Neural progenitor cell (in vitro differentiated cells): ENCODE results near the gene HADH. TPM values are rescaled to one million over a fixed set of nuclear protein-coding genes. Genes with fewer than 3 reads are reported as not detected.

ENCODE experiments used
- DNase-seq: peaks from one replicate; pipeline ENCODE4 v3.0.0-alpha.2; 2016; ENCODE audit warnings: low spot score
- H2AFZ ChIP-seq: fragments of 200-600 bp; sonication (generic); replicated peaks from 2 replicates; pipeline ENCODE4 v1.6.1; 2016; ENCODE audit warnings: antibody characterized with exemption
- H3F3A ChIP-seq: fragments of 200-600 bp; sonication (generic); 2 replicates; pipeline ENCODE4 v1.6.1; 2016; ENCODE audit warnings: antibody characterized with exemption, low read depth
- H3K27ac ChIP-seq: fragments of 200-600 bp; sonication (generic); 2 replicates; pipeline ENCODE4 v1.5.1; 2016; ENCODE audit warnings: mild to moderate bottlenecking
- H3K27me3 ChIP-seq: fragments of 200-600 bp; sonication (generic); 2 replicates; pipeline ENCODE4 v1.6.1; 2016; ENCODE audit warnings: mild to moderate bottlenecking, moderate library complexity
- H3K36me3 ChIP-seq: fragments of 200-600 bp; sonication (generic); 2 replicates; pipeline ENCODE4 v1.5.1; 2016
- H3K4me1 ChIP-seq: fragments of 200-600 bp; sonication (generic); 2 replicates; pipeline ENCODE4 v1.6.1; 2016; ENCODE audit warnings: mixed run types
- H3K4me2 ChIP-seq: fragments of 200-600 bp; sonication (generic); 2 replicates; pipeline ENCODE4 v1.6.1; 2016
- H3K4me3 ChIP-seq: fragments of 200-600 bp; sonication (generic); 2 replicates; pipeline ENCODE4 v1.5.1; 2016
- H3K79me2 ChIP-seq: fragments of 200-600 bp; sonication (generic); 2 replicates; pipeline ENCODE4 v1.6.1; 2016; ENCODE audit warnings: low read depth
- H3K9ac ChIP-seq: fragments of 200-600 bp; sonication (generic); 2 replicates; pipeline ENCODE4 v1.6.1; 2016
- H3K9me3 ChIP-seq: fragments of 200-600 bp; sonication (generic); 2 replicates; pipeline ENCODE4 v1.5.1; 2016; ENCODE audit warnings: low read depth
- H4K20me1 ChIP-seq: fragments of 200-600 bp; sonication (generic); 2 replicates; pipeline ENCODE4 v1.6.1; 2016; ENCODE audit warnings: low read depth
- H3K27ac Mint-ChIP-seq: 3 replicates; pipeline ENCODE4 v1.8.0; 2021; ENCODE audit warnings: mixed read lengths
- H3K27me3 Mint-ChIP-seq: 2 replicates; pipeline ENCODE4 v1.8.0; 2022; ENCODE audit warnings: low read depth, mild to moderate bottlenecking, inconsistent platforms, moderate library complexity, mixed read lengths; ENCODE audit not compliant: insufficient read depth
- H3K36me3 Mint-ChIP-seq: 3 replicates; pipeline ENCODE4 v1.8.0; 2021; ENCODE audit warnings: mixed read lengths
- H3K4me1 Mint-ChIP-seq: 3 replicates; pipeline ENCODE4 v1.8.0; 2021; ENCODE audit warnings: mixed read lengths
- H3K4me3 Mint-ChIP-seq: 3 replicates; pipeline ENCODE4 v1.8.0; 2021; ENCODE audit warnings: mild to moderate bottlenecking, moderate library complexity, mixed read lengths
- H3K9me3 Mint-ChIP-seq: 3 replicates; pipeline ENCODE4 v1.8.0; 2020; ENCODE audit warnings: mixed read lengths
- EZH2 ChIP-seq: fragments of 200-600 bp; sonication (generic); IDR thresholded peaks from 2 replicates; pipeline ENCODE4 v1.6.1; 2017; ENCODE audit warnings: antibody characterized with exemption, mild to moderate bottlenecking, moderate library complexity
- EZH2phosphoT487 ChIP-seq: fragments of 200-600 bp; sonication (generic); IDR thresholded peaks from 2 replicates; pipeline ENCODE4 v1.6.1; 2017; ENCODE audit warnings: antibody characterized with exemption
- total RNA-seq: library from RNA; depleted of rRNA; stranded (reverse); fragments of >200 nt; gene quantifications from 2 replicates; pipeline ENCODE4 v1.2.3, GENCODE V29; 2015; ENCODE audit warnings: low replicate concordance
- TF ChIP-seq, protein P1 (sequence below): fragments of 200-600 bp; sonication (generic); IDR thresholded peaks from 2 replicates; pipeline ENCODE4 v1.5.1; 2017; ENCODE audit warnings: antibody characterized with exemption, mild to moderate bottlenecking

HADH gene
- total RNA-seq, 1 donor from 2014 or later = 49.9 TPM

DNA sequence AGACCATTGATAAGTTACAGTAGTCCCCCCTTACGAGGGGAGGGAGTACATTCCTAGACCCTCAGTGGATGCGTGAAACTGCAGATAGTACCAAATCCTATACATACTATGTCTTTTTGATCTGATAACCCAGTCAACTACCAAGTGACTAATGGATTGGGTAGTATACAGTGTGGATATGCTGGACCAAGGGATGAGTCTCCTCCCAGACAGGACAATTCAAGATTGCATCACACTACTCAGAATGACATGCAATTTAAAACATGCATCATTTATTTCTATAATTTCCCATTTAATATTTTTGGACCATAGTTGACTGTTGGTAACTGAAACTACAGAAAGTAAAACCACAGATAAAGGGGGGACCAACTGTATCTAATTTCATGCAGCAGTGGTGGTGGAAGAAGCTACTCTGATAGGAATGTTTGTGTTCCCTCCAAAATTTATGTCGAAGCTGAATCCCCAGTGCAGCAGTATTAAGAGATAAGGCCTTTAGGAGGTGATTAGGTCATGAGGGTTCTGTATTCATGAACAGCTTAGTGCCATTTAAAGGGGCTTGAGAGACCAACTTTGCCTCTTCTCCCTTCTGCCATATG lies 11.9 kb downstream of the HADH start:
- H3K36me3 ChIP-seq = no peaks in the 10 kb centered on the region
- H3K27ac ChIP-seq = no peak overlapping the region
- H3K4me3 ChIP-seq = no peak overlapping the region
- no peaks in the 10 kb centered on the region for H4K20me1 ChIP-seq
- H3K27ac Mint-ChIP-seq = no peak overlapping the region
- no peaks in the 10 kb centered on the region for H3K27me3 ChIP-seq
- no peaks in the 10 kb centered on the region for H3F3A ChIP-seq
- peaks cover 3% of the 10 kb centered on the region for H3K9me3 ChIP-seq
- peaks cover 16% of the 10 kb centered on the region for H3K9me3 Mint-ChIP-seq
- no peak for DNase-seq
- no peak overlapping the region for H2AFZ ChIP-seq
- no peak overlapping the region for H3K4me2 ChIP-seq
- TF ChIP-seq, protein P1, sequence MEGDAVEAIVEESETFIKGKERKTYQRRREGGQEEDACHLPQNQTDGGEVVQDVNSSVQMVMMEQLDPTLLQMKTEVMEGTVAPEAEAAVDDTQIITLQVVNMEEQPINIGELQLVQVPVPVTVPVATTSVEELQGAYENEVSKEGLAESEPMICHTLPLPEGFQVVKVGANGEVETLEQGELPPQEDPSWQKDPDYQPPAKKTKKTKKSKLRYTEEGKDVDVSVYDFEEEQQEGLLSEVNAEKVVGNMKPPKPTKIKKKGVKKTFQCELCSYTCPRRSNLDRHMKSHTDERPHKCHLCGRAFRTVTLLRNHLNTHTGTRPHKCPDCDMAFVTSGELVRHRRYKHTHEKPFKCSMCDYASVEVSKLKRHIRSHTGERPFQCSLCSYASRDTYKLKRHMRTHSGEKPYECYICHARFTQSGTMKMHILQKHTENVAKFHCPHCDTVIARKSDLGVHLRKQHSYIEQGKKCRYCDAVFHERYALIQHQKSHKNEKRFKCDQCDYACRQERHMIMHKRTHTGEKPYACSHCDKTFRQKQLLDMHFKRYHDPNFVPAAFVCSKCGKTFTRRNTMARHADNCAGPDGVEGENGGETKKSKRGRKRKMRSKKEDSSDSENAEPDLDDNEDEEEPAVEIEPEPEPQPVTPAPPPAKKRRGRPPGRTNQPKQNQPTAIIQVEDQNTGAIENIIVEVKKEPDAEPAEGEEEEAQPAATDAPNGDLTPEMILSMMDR = no peak
- TF ChIP-seq EZH2phosphoT487 (no peak), EZH2 (no peak)
- no peak overlapping the region for H3K4me3 Mint-ChIP-seq
- no peak overlapping the region for H3K9ac ChIP-seq
- H3K79me2 ChIP-seq = peaks cover 6% of the 10 kb centered on the region
- peaks cover 73% of the 10 kb centered on the region for H3K36me3 Mint-ChIP-seq
- peaks cover 3% of the 10 kb centered on the region for H3K27me3 Mint-ChIP-seq
- H3K4me1 Mint-ChIP-seq = peaks cover 10% of the 10 kb centered on the region
- no peaks in the 10 kb centered on the region for H3K4me1 ChIP-seq

DNA sequence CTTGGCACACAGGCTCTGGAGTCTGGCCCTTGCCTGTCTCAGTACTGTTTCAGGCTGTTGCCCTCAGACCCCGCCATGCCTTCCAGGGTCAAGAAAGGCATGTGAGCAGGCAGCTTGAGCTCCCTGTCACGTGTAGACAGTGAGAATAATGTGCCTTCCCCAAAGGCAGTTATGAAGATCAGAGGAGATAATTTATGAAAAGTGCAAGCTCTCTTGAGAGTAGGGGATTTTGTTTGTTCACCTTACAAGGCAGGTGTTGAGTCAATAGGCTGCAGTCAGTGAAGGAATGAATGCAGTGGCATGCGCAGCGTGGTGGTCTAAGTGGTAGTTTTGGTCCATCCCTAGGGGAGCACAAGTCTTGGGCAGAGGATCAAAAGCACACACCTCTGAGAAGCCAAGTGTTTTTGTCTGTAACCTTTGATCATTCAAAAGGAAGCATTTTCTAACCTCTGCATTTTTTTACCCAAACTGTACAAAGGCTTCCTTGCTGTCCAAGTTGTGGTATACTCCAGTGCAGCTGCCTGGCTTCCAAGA lies 14.4 kb downstream of the HADH start:
- no peak overlapping the region for H3K27ac ChIP-seq
- H3K4me2 ChIP-seq = no peak overlapping the region
- no peaks in the 10 kb centered on the region for H3K36me3 ChIP-seq
- Mint-ChIP-seq H3K27me3 (peaks cover 3% of the 10 kb centered on the region), H3K36me3 (peaks cover 61% of the 10 kb centered on the region), H3K4me3 (no peak overlapping the region), H3K9me3 (peaks cover 16% of the 10 kb centered on the region), H3K4me1 (peaks cover 10% of the 10 kb centered on the region), H3K27ac (peak overlapping the region; percentile 21)
- H2AFZ ChIP-seq = no peak overlapping the region
- no peaks in the 10 kb centered on the region for H4K20me1 ChIP-seq
- peaks cover 20% of the 10 kb centered on the region for H3K79me2 ChIP-seq
- no peak overlapping the region for H3K4me3 ChIP-seq
- H3F3A ChIP-seq = no peaks in the 10 kb centered on the region
- DNase-seq = no peak
- peaks cover 3% of the 10 kb centered on the region for H3K9me3 ChIP-seq
- no peak overlapping the region for H3K9ac ChIP-seq
- no peaks in the 10 kb centered on the region for H3K27me3 ChIP-seq
- TF ChIP-seq EZH2 = no peak
- no peaks in the 10 kb centered on the region for H3K4me1 ChIP-seq

DNA sequence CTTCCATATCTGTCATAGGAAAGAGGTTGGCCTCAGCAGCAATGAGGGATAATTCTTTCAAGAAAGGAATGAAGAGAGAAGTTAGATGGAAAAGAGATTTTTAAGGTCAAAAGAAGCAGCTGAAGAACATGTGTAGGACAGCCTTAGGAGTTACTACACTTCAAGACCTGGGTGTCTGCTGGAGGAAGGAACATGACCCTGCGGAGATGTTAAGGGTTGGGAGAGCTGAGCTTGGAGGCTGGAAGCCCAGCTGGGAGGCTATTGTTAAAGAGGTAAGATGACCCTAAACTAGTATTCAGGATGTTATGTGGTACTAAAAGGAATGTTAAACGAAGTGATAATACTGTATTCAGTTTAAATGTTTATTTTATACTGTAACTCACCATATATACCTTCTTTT lies 15.0 kb downstream of the HADH start:
- Histone ChIP-seq H3K4me1 (no peaks in the 10 kb centered on the region), H4K20me1 (no peaks in the 10 kb centered on the region), H2AFZ (no peak overlapping the region), H3K9ac (no peak overlapping the region), H3K4me3 (no peak overlapping the region), H3K27me3 (no peaks in the 10 kb centered on the region), H3K36me3 (no peaks in the 10 kb centered on the region), H3F3A (no peaks in the 10 kb centered on the region), H3K79me2 (peaks cover 20% of the 10 kb centered on the region), H3K27ac (no peak overlapping the region), H3K9me3 (peaks cover 6% of the 10 kb centered on the region), H3K4me2 (no peak overlapping the region)
- no peak overlapping the region for H3K27ac Mint-ChIP-seq
- peaks cover 3% of the 10 kb centered on the region for H3K27me3 Mint-ChIP-seq
- H3K4me3 Mint-ChIP-seq = no peak overlapping the region
- peaks cover 10% of the 10 kb centered on the region for H3K4me1 Mint-ChIP-seq
- DNase-seq = no peak
- H3K36me3 Mint-ChIP-seq = peaks cover 58% of the 10 kb centered on the region
- TF ChIP-seq EZH2phosphoT487 (no peak), EZH2 (no peak)
- TF ChIP-seq, protein P1 = no peak
- peaks cover 16% of the 10 kb centered on the region for H3K9me3 Mint-ChIP-seq

DNA sequence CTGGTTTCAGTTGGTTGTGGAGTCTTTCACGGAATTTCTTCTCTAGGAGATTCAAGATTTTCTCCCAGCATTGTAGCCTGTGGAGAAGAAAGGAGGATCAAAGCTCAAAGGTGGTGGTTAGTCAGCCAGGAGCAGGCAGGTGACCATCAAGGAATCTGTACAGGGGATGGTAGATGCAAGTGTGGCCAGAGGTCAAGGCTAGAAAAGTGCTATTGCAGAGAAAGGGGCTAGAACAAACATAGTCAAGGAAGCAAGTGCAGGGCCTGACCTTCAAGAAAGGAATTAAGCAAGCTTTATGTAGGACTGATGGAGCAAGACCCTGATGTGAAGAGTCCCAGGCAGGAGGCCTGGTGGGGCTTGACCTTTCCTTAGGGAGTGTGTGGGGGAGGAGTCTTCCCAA lies 16.1 kb downstream of the HADH start:
- no peak overlapping the region for H2AFZ ChIP-seq
- no peaks in the 10 kb centered on the region for H4K20me1 ChIP-seq
- H3K9ac ChIP-seq = no peak overlapping the region
- Mint-ChIP-seq H3K27ac (no peak overlapping the region), H3K9me3 (peaks cover 16% of the 10 kb centered on the region), H3K4me1 (peaks cover 10% of the 10 kb centered on the region), H3K27me3 (peaks cover 3% of the 10 kb centered on the region), H3K4me3 (no peak overlapping the region), H3K36me3 (peaks cover 52% of the 10 kb centered on the region)
- H3K36me3 ChIP-seq = peaks cover 9% of the 10 kb centered on the region
- DNase-seq = no peak
- H3K27me3 ChIP-seq = no peaks in the 10 kb centered on the region
- no peak for TF ChIP-seq EZH2phosphoT487
- H3K4me3 ChIP-seq = no peak overlapping the region
- H3K27ac ChIP-seq = no peak overlapping the region
- H3K4me2 ChIP-seq = no peak overlapping the region
- H3F3A ChIP-seq = no peaks in the 10 kb centered on the region
- peaks cover 6% of the 10 kb centered on the region for H3K9me3 ChIP-seq
- H3K79me2 ChIP-seq = peaks cover 20% of the 10 kb centered on the region
- no peaks in the 10 kb centered on the region for H3K4me1 ChIP-seq
